GM12801 (cell line): ENCODE measurements around the gene KLHL28.

Experiments
- CTCF ChIP-seq: IDR thresholded peaks from one replicate; pipeline ENCODE4 v1.5.1; 2011; ENCODE audit warnings: control low read depth; ENCODE audit not compliant: insufficient read length; ENCODE audit errors: extremely low read depth

KLHL28 gene

GRCh38 chr14:44988694-44989093, 26.9 kb upstream of the KLHL28 start:
- no peak for TF ChIP-seq CTCF

- TF ChIP-seq CTCF: no peak
These were observed 20.8 kb upstream of the KLHL28 start for GRCh38 chr14:44982594-44982993.

- TF ChIP-seq CTCF: no peak
These were observed 19.5 kb upstream of the KLHL28 start for GRCh38 chr14:44981198-44981597.

- TF ChIP-seq CTCF: no peak
These were observed 18.1 kb upstream of the KLHL28 start for GRCh38 chr14:44979740-44980356.

GRCh38 chr14:44979273-44979672, 17.5 kb upstream of the KLHL28 start:
- TF ChIP-seq CTCF: no peak

GRCh38 chr14:44971459-44971858, 9.7 kb upstream of the KLHL28 start:
- TF ChIP-seq CTCF: no peak

- TF ChIP-seq CTCF: no peak
These were observed 9.2 kb upstream of the KLHL28 start for GRCh38 chr14:44970907-44971306.
